GM12878 (cell line): ENCODE results near the gene MSL1. TPM values are rescaled to one million over a fixed set of nuclear protein-coding genes. Genes with fewer than 3 reads are reported as not detected.

Source experiments
- ATAC-seq: fragments of 200-7000 bp; cut with Tn5 transposase; 3 replicates; pipeline ENCODE4 v1.9.1; 2020; ENCODE audit warnings: mild to moderate bottlenecking, moderate library complexity
- BruUV-seq: library from RNA; stranded (reverse); fragments of 400-500 nt; replicated peaks from 2 replicates; lab custom pipeline; 2021; lab: Mats Ljungman, UMichigan
- CTCF ChIA-PET: fragments of 300-600 bp; sonication (Branson Sonifier 250); formaldehyde crosslinking; extraction: SDS; loops from one replicate; lab custom pipeline; 2021; ENCODE audit warnings: inconsistent platforms; lab: Yijun Ruan, JAX
- POLR2A ChIA-PET: fragments of 350-600 bp; formaldehyde crosslinking; extraction: SDS; loops from one replicate; lab custom pipeline; 2021; ENCODE audit warnings: inconsistent platforms; lab: Charles Lee
- RAD21 ChIA-PET: fragments of 300-600 bp; sonication (Branson Sonifier 250); formaldehyde crosslinking; loops from one replicate; lab custom pipeline; 2023; ENCODE audit warnings: antibody characterized with exemption; ENCODE audit not compliant: unreplicated experiment; lab: Charles Lee
- SMC1A ChIA-PET: fragments of 300-600 bp; sonication (Branson Sonifier 250); formaldehyde crosslinking; loops from one replicate; lab custom pipeline; 2023; ENCODE audit not compliant: unreplicated experiment, uncharacterized antibody; lab: Charles Lee
- DNase-seq: peaks from one replicate; pipeline ENCODE4 v3.0.0-alpha.2; 2011; ENCODE audit warnings: low read depth, low spot score
- FAIRE-seq: peaks from 3 replicates; lab custom pipeline; 2011; peaks lifted over from hg19 to GRCh38; lab: Jason Lieb, UNC
- H2AFZ ChIP-seq: 2 replicates; pipeline ENCODE4 v1.6.0; 2011; ENCODE audit warnings: low read depth, low read length, control low read depth; ENCODE audit not compliant: control insufficient read depth
- H3K27ac ChIP-seq: 2 replicates; pipeline ENCODE4 v1.5.1; 2011; ENCODE audit warnings: control low read depth; ENCODE audit not compliant: control insufficient read depth, insufficient read depth
- H3K27me3 ChIP-seq, 2 experiments: replicated peaks in 1 of 2; 2 replicates each; pipeline versions ENCODE4 v1.6.0 to v1.6.1; 2011; ENCODE audit warnings: low read length in 1 of 2; ENCODE audit not compliant: control insufficient read depth in 2 of 2, insufficient read depth in 2 of 2
- H3K36me3 ChIP-seq, 2 experiments: 2 replicates each; pipeline ENCODE4 v1.5.1; 2011; ENCODE audit warnings: low read length in 1 of 2; ENCODE audit not compliant: control insufficient read depth in 2 of 2, insufficient read depth in 2 of 2
- H3K4me1 ChIP-seq: 2 replicates; pipeline ENCODE4 v1.6.1; 2011; ENCODE audit warnings: mild to moderate bottlenecking, low read length, moderate library complexity, mixed read lengths; ENCODE audit not compliant: control insufficient read depth, insufficient read depth
- H3K4me2 ChIP-seq: 2 replicates; pipeline ENCODE4 v1.6.0; 2011; ENCODE audit warnings: control low read depth; ENCODE audit not compliant: control insufficient read depth, insufficient read depth
- H3K4me3 ChIP-seq: fragments of 200-600 bp; sonication (generic); 2 replicates; pipeline ENCODE4 v1.5.1; 2016
- H3K79me2 ChIP-seq: 2 replicates; pipeline ENCODE4 v1.6.0; 2011; ENCODE audit warnings: low read length; ENCODE audit not compliant: control insufficient read depth, insufficient read depth
- H3K9ac ChIP-seq: 2 replicates; pipeline ENCODE4 v1.8.0; 2011; ENCODE audit warnings: low read length, control low read depth, mixed read lengths; ENCODE audit not compliant: control insufficient read depth, insufficient read depth
- H3K9me3 ChIP-seq: replicated peaks from 3 replicates; pipeline ENCODE4 v1.5.1; 2011; ENCODE audit warnings: mild to moderate bottlenecking, low read length; ENCODE audit not compliant: control insufficient read depth, insufficient read depth
- H4K20me1 ChIP-seq: 2 replicates; pipeline ENCODE4 v1.6.0; 2011; ENCODE audit not compliant: control insufficient read depth, insufficient read depth
- E4F1 ChIP-seq: fragments of 450-650 bp; IDR thresholded peaks from 2 replicates; pipeline ENCODE4 v1.6.1; 2018; ENCODE audit warnings: borderline replicate concordance, mild to moderate bottlenecking; ENCODE audit not compliant: partially characterized antibody
- HSF1 ChIP-seq: fragments of 150-350 bp; IDR thresholded peaks from 2 replicates; pipeline ENCODE4 v1.6.1; 2014; ENCODE audit warnings: mild to moderate bottlenecking, low read depth, low read length
- PKNOX1 ChIP-seq: fragments of 450-650 bp; IDR thresholded peaks from 2 replicates; pipeline ENCODE4 v1.6.1; 2016; ENCODE audit warnings: mild to moderate bottlenecking
- ZBTB40 ChIP-seq: fragments of 450-650 bp; IDR thresholded peaks from 2 replicates; pipeline ENCODE4 v1.6.1; 2016; ENCODE audit warnings: mild to moderate bottlenecking, moderate library complexity, borderline replicate concordance
- ZNF217 ChIP-seq: fragments of 450-650 bp; IDR thresholded peaks from 2 replicates; pipeline ENCODE4 v1.6.1; 2017; ENCODE audit warnings: antibody characterized with exemption, mild to moderate bottlenecking
- WGBS: methylation state at CpG from one replicate; pipeline ENCODE4 v1.1.6; 2016; ENCODE audit warnings: low lambda C conversion rate; ENCODE audit not compliant: insufficient replicate concordance, insufficient coverage; ENCODE audit errors: missing lambda C conversion rate; 5-methylcytosine and 5-hydroxymethylcytosine counted together
- in situ Hi-C: fragments of 300-500 bp; cut with MboI; formaldehyde crosslinking; loops from 9 replicates; pipeline ENCODE4 v1.14.3; 2018; ENCODE audit warnings: mixed read lengths
- intact Hi-C: fragments of 100-400 bp; cut with micrococcal nuclease; formaldehyde crosslinking; loops from one replicate; pipeline ENCODE4 v1.14.2; 2022; ENCODE audit not compliant: unreplicated experiment
- polyA plus RNA-seq, 11 experiments: library from polyadenylated mRNA; depleted of rRNA in 4 of 11; unstranded in 6 of 11; stranded (reverse) in 5 of 11; fragments of >200 nt; fragmentation: Nextera tagmentation in 4 of 11; fragmentation: Illumina TruSeq in 1 of 11; extraction: Ambion mirVana in 4 of 11; extraction: Trizol in 1 of 11; gene quantifications; 1 replicate in 1 of 11; 2 replicates in 10 of 11; pipeline versions ENCODE4 v1.2.1 to v1.2.3, GENCODE V29; 2011 to 2016; ENCODE audit warnings: inconsistent platforms in 2 of 11, missing spikeins in 2 of 11, low read depth in 1 of 11
- total RNA-seq, 4 experiments: library from RNA; depleted of rRNA in 3 of 4; stranded (reverse); fragments of >200 nt in 3 of 4; fragmentation: Illumina TruSeq in 1 of 4; extraction: Trizol in 1 of 4; gene quantifications; 2 replicates each; pipeline versions ENCODE4 v1.2.1 to v1.2.3, GENCODE V29; 2013 to 2021
- TF ChIP-seq, protein P1 (sequence below): fragments of 450-650 bp; IDR thresholded peaks from 2 replicates; pipeline ENCODE4 v1.6.1; 2014; ENCODE audit warnings: mild to moderate bottlenecking
- TF ChIP-seq, protein P2 (sequence below), 3 experiments: IDR thresholded peaks in 2 of 3; conservative IDR thresholded peaks in 1 of 3; 2 replicates each; pipeline ENCODE4 v1.5.1; 2011; ENCODE audit warnings: low read depth in 3 of 3, low read length in 3 of 3, mild to moderate bottlenecking in 3 of 3, control low read depth in 2 of 3, moderate library complexity in 2 of 3, inconsistent platforms in 1 of 3, mixed read lengths in 1 of 3; ENCODE audit not compliant: control insufficient read depth in 2 of 3, insufficient read depth in 1 of 3; ENCODE audit errors: extremely low read depth in 1 of 3

MSL1 gene
- total and polyA plus RNA-seq, 10 of the 15 experiments (the other 5 are each of a cell fraction or from before 2014, with no cell fraction given), result 6.1 to 95.2 (median 51.8) TPM

DNA sequence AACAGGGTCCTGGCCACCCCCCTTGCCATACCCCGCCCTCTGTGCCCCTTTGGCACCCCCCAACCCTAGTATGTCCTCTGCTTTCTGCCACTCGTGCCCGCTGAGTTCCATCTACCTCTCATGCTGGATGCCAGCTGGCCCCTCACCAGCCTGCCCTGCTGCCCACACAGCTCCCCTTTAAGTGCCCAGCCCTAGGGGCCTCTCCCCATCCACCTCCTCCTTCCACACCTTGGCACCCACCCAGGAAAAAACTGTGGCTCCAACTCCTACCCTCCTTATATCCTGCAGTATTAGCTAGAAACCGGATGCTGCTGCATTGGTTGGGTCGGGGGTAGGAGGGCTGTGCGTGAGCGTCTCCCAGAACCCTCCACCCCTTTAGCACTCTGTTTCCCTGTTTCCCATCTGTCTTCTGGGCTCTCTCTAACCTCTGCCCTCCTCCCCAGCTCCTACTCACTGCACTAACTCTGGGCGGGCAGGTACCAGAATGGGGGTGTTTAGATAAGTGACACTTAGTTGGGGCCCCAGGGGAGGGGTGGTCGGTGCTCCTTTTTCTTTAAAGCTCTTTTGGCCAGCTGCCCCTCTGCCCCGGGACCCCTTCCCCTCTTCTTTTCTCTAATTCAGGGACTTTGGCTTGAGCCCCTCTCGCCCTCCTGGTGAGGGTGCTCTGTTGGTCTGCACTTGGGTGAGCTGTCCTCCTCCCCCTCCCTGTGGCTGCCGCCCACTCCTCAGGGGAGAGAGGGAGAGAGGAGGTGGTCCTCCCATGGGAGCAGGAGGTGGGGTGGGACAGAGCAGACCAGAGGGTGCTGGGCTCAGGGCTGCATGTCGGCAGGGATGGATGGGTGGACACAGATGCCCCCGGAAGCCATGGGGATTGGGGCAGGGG is 31.3 kb upstream of the MSL1 start:
- no peak for ATAC-seq
- Histone ChIP-seq H3K36me3 (peaks cover 0 to 6% of the 10 kb centered on the region in 2 experiments; a peak in 3 of 4 replicates), H3K9me3 (no peaks in the 10 kb centered on the region), H3K4me3 (no peak overlapping the region), H3K9ac (no peak overlapping the region), H3K4me1 (peaks cover 2% of the 10 kb centered on the region; the same call in 1 of the 2 replicates), H3K79me2 (no peaks in the 10 kb centered on the region), H3K27me3 (no peaks in the 10 kb centered on the region), H3K4me2 (no peak overlapping the region), H4K20me1 (no peaks in the 10 kb centered on the region), H3K27ac (no peak overlapping the region), H2AFZ (no peak overlapping the region)
- DNase-seq, result no peak
- CTCF ChIA-PET, result interaction anchor here (0.9 to 1.6 kb wide), 5 partner anchors 15 to 77 kb away, joined by 3 to 9 read pairs (median 3); no protein-coding TSS in a partner anchor
- in situ Hi-C loops (no loop called here), intact Hi-C loops (no loop called here)
- no peak for FAIRE-seq
- RAD21 ChIA-PET, result interaction anchor here (0.6 to 1.1 kb wide), 2 partner anchors 23 to 351 kb away, joined by 3 read pairs; no protein-coding TSS in a partner anchor
- 57% methylated on average over 12 of the region's 14 CpGs for WGBS
- SMC1A ChIA-PET, result interaction anchor here (0.9 kb wide), 1 partner anchor 77 kb away, joined by 3 read pairs; no protein-coding TSS in a partner anchor
- BruUV-seq, result no TSS peak
- POLR2A ChIA-PET, result interaction anchor here (0.5 to 1.0 kb wide), 3 partner anchors 8 to 24 kb away, joined by 3 to 5 read pairs (median 3); no protein-coding TSS in a partner anchor
- TF ChIP-seq HSF1 (no peak), ZBTB40 (no peak), PKNOX1 (no peak), ZNF217 (no peak), E4F1 (no peak)
- TF ChIP-seq, protein P1, sequence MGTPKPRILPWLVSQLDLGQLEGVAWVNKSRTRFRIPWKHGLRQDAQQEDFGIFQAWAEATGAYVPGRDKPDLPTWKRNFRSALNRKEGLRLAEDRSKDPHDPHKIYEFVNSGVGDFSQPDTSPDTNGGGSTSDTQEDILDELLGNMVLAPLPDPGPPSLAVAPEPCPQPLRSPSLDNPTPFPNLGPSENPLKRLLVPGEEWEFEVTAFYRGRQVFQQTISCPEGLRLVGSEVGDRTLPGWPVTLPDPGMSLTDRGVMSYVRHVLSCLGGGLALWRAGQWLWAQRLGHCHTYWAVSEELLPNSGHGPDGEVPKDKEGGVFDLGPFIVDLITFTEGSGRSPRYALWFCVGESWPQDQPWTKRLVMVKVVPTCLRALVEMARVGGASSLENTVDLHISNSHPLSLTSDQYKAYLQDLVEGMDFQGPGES, result no peak
- TF ChIP-seq, protein P2, sequence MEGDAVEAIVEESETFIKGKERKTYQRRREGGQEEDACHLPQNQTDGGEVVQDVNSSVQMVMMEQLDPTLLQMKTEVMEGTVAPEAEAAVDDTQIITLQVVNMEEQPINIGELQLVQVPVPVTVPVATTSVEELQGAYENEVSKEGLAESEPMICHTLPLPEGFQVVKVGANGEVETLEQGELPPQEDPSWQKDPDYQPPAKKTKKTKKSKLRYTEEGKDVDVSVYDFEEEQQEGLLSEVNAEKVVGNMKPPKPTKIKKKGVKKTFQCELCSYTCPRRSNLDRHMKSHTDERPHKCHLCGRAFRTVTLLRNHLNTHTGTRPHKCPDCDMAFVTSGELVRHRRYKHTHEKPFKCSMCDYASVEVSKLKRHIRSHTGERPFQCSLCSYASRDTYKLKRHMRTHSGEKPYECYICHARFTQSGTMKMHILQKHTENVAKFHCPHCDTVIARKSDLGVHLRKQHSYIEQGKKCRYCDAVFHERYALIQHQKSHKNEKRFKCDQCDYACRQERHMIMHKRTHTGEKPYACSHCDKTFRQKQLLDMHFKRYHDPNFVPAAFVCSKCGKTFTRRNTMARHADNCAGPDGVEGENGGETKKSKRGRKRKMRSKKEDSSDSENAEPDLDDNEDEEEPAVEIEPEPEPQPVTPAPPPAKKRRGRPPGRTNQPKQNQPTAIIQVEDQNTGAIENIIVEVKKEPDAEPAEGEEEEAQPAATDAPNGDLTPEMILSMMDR (IDR thresholded peaks at IDR 0.05 in 2 of 3, conservative IDR thresholded peaks at IDR 0.05 in 1 of 3; ENCODE audit: control insufficient read depth in 2 of 3, extremely low read depth in 1 of 3, insufficient read depth in 1 of 3, low read depth in 3 of 3, low read length in 3 of 3), result no peak
